Spleen (tissue), 11 donors: ENCODE data around the gene HRH1. TPM values are rescaled to one million over a fixed set of nuclear protein-coding genes. Genes with fewer than 3 reads are reported as not detected.
A peak's percentile ranks its signal among the peaks of the same experiment; 100 is the strongest.

Source experiments
- DNase-seq: peaks from one replicate; pipeline ENCODE4 v3.0.0-alpha.2; 2020
- H3K27ac ChIP-seq, 8 donors: fragments of 200-600 bp; sonication (generic) in 7 of 8; 1 replicate in 4 of 8; 2 replicates in 4 of 8; pipeline versions ENCODE4 v1.5.0 to v1.8.0; 2016 to 2021; ENCODE audit warnings: inconsistent platforms in 4 of 8, mild to moderate bottlenecking in 4 of 8, moderate library complexity in 1 of 8
- H3K27me3 ChIP-seq, 7 donors: fragments of 200-600 bp; sonication (generic) in 6 of 7; replicated peaks in 1 of 7; 1 replicate in 4 of 7; 2 replicates in 3 of 7; pipeline versions ENCODE4 v1.5.0 to v1.8.0; 2016 to 2021; ENCODE audit warnings: inconsistent platforms in 3 of 7, mild to moderate bottlenecking in 1 of 7
- H3K36me3 ChIP-seq, 6 donors: fragments of 200-600 bp; sonication (generic) in 5 of 6; 1 replicate in 4 of 6; 2 replicates in 2 of 6; pipeline versions ENCODE4 v1.5.0 to v1.8.0; 2016 to 2021; ENCODE audit warnings: inconsistent platforms in 2 of 6
- H3K4me1 ChIP-seq, 6 donors: fragments of 200-600 bp; sonication (generic) in 5 of 6; 1 replicate in 3 of 6; 2 replicates in 3 of 6; pipeline versions ENCODE4 v1.5.0 to v1.8.0; 2016 to 2021; ENCODE audit warnings: inconsistent platforms in 3 of 6
- H3K4me3 ChIP-seq, 8 donors: fragments of 200-600 bp; sonication (generic) in 7 of 8; 1 replicate in 4 of 8; 2 replicates in 4 of 8; pipeline versions ENCODE4 v1.5.0 to v1.8.0; 2016 to 2021; ENCODE audit warnings: inconsistent platforms in 4 of 8, mild to moderate bottlenecking in 4 of 8, moderate library complexity in 2 of 8
- H3K9me3 ChIP-seq, 8 donors: fragments of 200-600 bp; sonication (generic) in 7 of 8; 1 replicate in 4 of 8; 2 replicates in 4 of 8; pipeline versions ENCODE4 v1.5.0 to v1.8.0; 2016 to 2021; ENCODE audit warnings: inconsistent platforms in 4 of 8
- CTCF ChIP-seq, 11 experiments: fragments of 200-600 bp in 7 of 11; fragments of 450-650 bp in 4 of 11; sonication (generic) in 4 of 11; IDR thresholded peaks in 8 of 11; conservative IDR thresholded peaks in 3 of 11; 1 replicate in 7 of 11; 2 replicates in 4 of 11; pipeline versions ENCODE4 v1.4.0 to v1.8.0; 2016 to 2021; ENCODE audit warnings: antibody characterized with exemption in 11 of 11, inconsistent platforms in 4 of 11, mild to moderate bottlenecking in 1 of 11
- POLR2A ChIP-seq, 3 donors: fragments of 450-650 bp; IDR thresholded peaks; one replicate each; pipeline ENCODE4 v1.5.1; 2017; ENCODE audit warnings: antibody characterized with exemption in 3 of 3, mild to moderate bottlenecking in 1 of 3
- POLR2AphosphoS5 ChIP-seq, 3 donors: sonication (generic); formaldehyde crosslinking; IDR thresholded peaks; one replicate each; pipeline ENCODE4 v1.5.1; 2017; ENCODE audit warnings: antibody characterized with exemption in 3 of 3
- WGBS, 5 donors: extraction: QIAGEN DNeasy Blood & Tissue Kit in 3 of 5; methylation state at CpG; one replicate each; pipeline versions ENCODE4 v1.1.5 to v1.1.7; 2013 to 2018; 5-methylcytosine and 5-hydroxymethylcytosine counted together
- intact Hi-C: fragments of 100-400 bp; cut with DNase I; formaldehyde crosslinking; loops from one replicate; pipeline ENCODE4 v1.15.0; 2023; ENCODE audit warnings: low total_unique reads
- polyA plus RNA-seq, 3 donors: library from polyadenylated mRNA; stranded (reverse); fragments of 200-250 nt; gene quantifications; one replicate each; pipeline ENCODE4 v1.2.1, GENCODE V29; 2013
- total RNA-seq, 7 donors: library from RNA; depleted of rRNA in 3 of 7; stranded (reverse); fragments of >200 nt in 3 of 7; fragmentation: NEBNext Ultra II Directional in 4 of 7; extraction: Animal tissue kit (Norgen Biotek cat#: 25700) in 4 of 7; gene quantifications; one replicate each; pipeline versions ENCODE4 v1.1.0 to v1.2.1, GENCODE V29; 2016 to 2021
- donor health status: healthy with polysubstance abuse.
- donor health status: DM: no; HTN: no; CAD: no; lungs with moderate emphysema.
- donor health status: DM: no; HTN: no; CAD: no.
- donor health status: Bipolar disorder and iron deficiency.
- donor health status: healthy.
- donor health status: DM: no; HTN: no; CAD: no.
- donor health status: DM: yes; HTN: yes; CAD: no.

Gene HRH1
- total and polyA plus RNA-seq, 10 donors: 0.15 to 4.4 (median 1.8) TPM

- Histone ChIP-seq H3K9me3 (no peaks in the 10 kb centered on the region), H3K4me1 (peaks cover 0 to 16% (median 13%) of the 10 kb centered on the region in 6 donors), H3K27me3 (peaks cover 0 to 47% (median 19%) of the 10 kb centered on the region in 7 donors), H3K36me3 (no peaks in the 10 kb centered on the region), H3K4me3 (no peak overlapping the region), H3K27ac (no peak overlapping the region)
- WGBS, 5 donors: 60 to 96% (median 84%) methylated on average over 2 to 7 of the region's 7 CpGs
- no peak for TF ChIP-seq POLR2AphosphoS5 (IDR thresholded peaks at IDR 0.05)
- no peak for TF ChIP-seq CTCF (IDR thresholded peaks at IDR 0.05 in 8 of 11, conservative IDR thresholded peaks at IDR 0.05 in 3 of 11)
- no peak for TF ChIP-seq POLR2A (IDR thresholded peaks at IDR 0.05)
- intact Hi-C loops: no loop called here
- no peak for DNase-seq
Measured at GRCh38 chr3:11150256-11150655, 4.0 kb upstream of the HRH1 start.

DNA sequence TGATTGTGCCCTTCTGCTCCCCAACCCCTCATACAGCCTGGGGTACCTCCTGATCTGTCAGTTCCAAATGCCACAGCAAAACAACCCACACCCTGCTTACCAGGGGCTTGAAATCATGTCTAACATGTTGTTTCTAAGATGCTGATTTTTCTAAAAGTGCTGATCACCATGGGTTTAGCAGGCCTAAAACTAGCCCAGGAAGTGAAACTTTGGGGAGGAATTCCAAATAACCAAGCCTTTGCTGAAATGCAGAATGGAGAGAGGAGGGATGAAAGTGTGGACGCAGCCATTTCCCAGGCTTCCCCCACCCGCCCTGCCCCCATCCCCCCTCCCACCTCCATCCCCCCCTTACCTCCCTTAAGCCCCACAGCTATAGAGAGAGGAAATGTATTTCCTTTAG is 2.0 kb upstream of the HRH1 start:
- Histone ChIP-seq H3K4me3 (no peak overlapping the region), H3K36me3 (no peaks in the 10 kb centered on the region), H3K9me3 (no peaks in the 10 kb centered on the region), H3K27me3 (peaks cover 0 to 67% (median 26%) of the 10 kb centered on the region in 7 donors), H3K4me1 (peaks cover 0 to 20% (median 16%) of the 10 kb centered on the region in 6 donors), H3K27ac (no peak overlapping the region)
- TF ChIP-seq CTCF (IDR thresholded peaks at IDR 0.05 in 8 of 11, conservative IDR thresholded peaks at IDR 0.05 in 3 of 11) (no peak), POLR2AphosphoS5 (IDR thresholded peaks at IDR 0.05) (no peak), POLR2A (IDR thresholded peaks at IDR 0.05) (no peak)
- 48 to 67% (median 52%) methylated on average over 2 of the region's 2 CpGs for WGBS, 5 donors
- DNase-seq: no peak
- intact Hi-C loops: no loop called here

GRCh38 chr3:11154953-11155325 is 646 bp downstream of the HRH1 start:
- TF ChIP-seq POLR2A (IDR thresholded peaks at IDR 0.05) (no peak), CTCF (IDR thresholded peaks at IDR 0.05 in 8 of 11, conservative IDR thresholded peaks at IDR 0.05 in 3 of 11) (no peak), POLR2AphosphoS5 (IDR thresholded peaks at IDR 0.05) (no peak)
- H3K4me3 ChIP-seq: peak overlapping the region in 7 of 8 donors; percentile 26 to 69 (median 38)
- H3K27ac ChIP-seq: no peak overlapping the region
- H3K36me3 ChIP-seq: no peaks in the 10 kb centered on the region
- intact Hi-C loops: no loop called here
- WGBS, 5 donors: 8 to 11% (median 8%) methylated on average over 9 to 10 of the region's 10 CpGs
- peaks cover 0 to 80% (median 26%) of the 10 kb centered on the region in 7 donors for H3K27me3 ChIP-seq
- peak; percentile 32 for DNase-seq
- peaks cover 0 to 28% (median 16%) of the 10 kb centered on the region in 6 donors for H3K4me1 ChIP-seq
- no peaks in the 10 kb centered on the region for H3K9me3 ChIP-seq

DNA sequence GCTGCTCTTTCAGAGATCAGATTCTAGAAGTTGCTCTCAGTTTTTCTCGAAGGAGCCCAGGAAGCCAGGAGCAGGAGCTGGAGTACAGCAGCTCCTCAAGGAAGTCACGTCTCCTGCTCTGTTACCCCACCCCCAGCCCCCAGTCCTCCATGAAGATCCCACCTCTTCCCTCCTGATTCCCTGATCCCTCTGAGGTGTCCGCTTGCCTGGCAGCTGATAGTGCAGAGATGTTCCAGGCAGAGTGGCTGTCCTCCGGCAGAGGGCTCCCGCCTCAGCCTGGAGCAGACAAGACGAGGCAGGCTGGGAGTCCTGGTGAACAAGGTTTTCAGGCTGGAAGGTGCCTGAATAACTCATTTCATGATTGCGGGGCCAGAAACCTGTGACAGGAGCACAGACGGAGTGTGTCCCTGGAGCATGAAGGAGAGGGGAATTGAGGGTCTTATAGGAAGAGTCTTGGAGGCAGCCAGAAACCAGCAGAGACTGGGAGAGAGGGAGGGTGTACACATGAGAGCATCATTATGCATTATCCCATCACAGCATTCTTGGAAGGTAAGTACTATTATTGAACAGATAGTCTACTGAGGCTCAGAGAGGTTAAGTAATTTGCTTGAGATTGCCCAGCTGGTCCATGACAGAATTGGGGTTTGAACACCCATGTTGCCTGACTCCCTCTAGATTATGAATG is 1.2 kb downstream of the HRH1 start:
- Histone ChIP-seq H3K4me3 (peak overlapping the region in 6 of 8 donors; percentile 26 to 69 (median 40)), H3K36me3 (no peaks in the 10 kb centered on the region), H3K27me3 (peaks cover 0 to 83% (median 26%) of the 10 kb centered on the region in 7 donors), H3K27ac (no peak overlapping the region), H3K4me1 (peaks cover 0 to 34% (median 16%) of the 10 kb centered on the region in 6 donors), H3K9me3 (no peaks in the 10 kb centered on the region)
- intact Hi-C loops: no loop called here
- DNase-seq: no peak
- no peak for TF ChIP-seq POLR2A (IDR thresholded peaks at IDR 0.05)
- peak in 8 of 11 experiments; percentile 16 to 51 (median 38) for TF ChIP-seq CTCF (IDR thresholded peaks at IDR 0.05 in 8 of 11, conservative IDR thresholded peaks at IDR 0.05 in 3 of 11)
- 10 to 28% (median 22%) methylated on average over 5 to 8 of the region's 8 CpGs for WGBS, 5 donors
